ENCODE results near the gene SSH2.

DNA sequence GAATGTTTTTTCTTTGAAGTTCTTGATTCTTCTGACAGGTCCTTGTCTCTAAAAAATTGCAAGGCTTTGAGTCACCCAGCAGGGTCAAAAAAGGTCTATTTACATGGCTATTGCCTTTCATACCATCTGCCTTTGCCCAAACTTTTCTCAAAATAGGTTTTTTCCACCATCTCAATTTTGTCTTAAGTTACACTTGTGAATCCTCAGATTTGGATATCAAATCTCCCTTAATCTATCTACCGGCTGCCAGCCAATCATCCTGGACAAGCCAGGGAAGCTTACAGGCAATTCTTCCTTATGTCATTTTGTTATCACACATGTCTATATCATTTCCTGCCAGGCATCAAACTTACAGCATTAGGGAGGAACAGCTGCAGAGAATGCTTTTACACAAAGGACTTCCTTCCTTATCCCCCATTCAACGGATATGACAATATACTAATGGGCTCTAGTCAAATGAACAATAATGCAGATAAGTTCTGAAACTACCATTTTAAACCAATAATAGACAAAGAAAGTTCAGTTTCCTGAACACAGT, 203.2 kb downstream of the SSH2 start:
- TF ChIP-seq CTCF (conservative IDR thresholded peaks at IDR 0.05): no peak
- no peak for TF ChIP-seq EZH2 (IDR thresholded peaks at IDR 0.05; ENCODE audit: low read depth)
